ENCODE data around the gene UBE2K. TPM values are rescaled to one million over a fixed set of nuclear protein-coding genes. Genes with fewer than 3 reads are reported as not detected.

Gene UBE2K
- total RNA-seq, 4 donors from 2014 or later, result 27.1 to 48.5 (median 32.3) TPM

DNA sequence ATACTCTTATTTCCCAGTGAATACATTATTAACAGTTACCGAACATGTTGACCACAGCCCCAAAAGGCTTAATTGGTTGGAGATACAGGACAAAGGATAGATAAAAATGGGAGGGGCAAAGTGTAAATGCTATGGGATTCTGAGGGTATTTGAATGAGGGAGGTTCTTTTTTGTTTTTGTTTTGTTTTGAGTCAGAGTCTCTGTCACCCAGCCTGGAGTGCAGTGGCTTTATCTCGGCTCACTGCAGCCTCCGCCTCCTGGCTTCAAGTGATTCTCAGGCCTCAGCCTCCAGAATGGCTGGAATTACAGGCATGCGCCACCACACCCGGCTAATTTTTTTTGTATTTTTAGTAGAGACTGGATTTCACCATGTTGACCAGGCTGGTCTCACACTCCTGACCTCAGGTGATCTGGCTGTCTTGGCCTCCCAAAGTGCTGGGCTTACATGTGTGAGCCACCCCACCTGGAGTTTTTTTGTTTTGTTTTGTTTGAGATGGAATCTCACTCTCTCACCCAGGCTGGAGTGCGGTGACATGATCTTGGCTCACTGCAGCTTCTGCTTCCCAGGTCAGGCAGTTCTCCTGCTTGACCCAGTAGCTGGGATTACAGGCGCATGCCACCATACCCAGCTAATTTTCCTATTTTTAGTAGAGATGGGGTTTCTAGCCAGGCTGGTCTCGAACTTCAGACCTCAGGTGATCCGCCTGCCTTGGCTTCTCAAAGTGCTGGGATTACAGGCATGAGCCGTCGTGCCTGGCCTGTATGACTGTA lies 9.0 kb downstream of the UBE2K start:
- Histone ChIP-seq H3K4me3 (replicated peaks in 1 of 3) (no peak overlapping the region), H3K36me3 (no peaks in the 10 kb centered on the region), H3K27ac (no peak overlapping the region), H3K9me3 (no peaks in the 10 kb centered on the region), H3K27me3 (no peaks in the 10 kb centered on the region), H3K4me1 (peaks cover 6 to 13% of the 10 kb centered on the region in 2 donors)
- no peak for DNase-seq
- intact Hi-C loops (cut with DNase I), result no loop called here
- TF ChIP-seq POLR2A (IDR thresholded peaks at IDR 0.05), result no peak
- TF ChIP-seq, protein P1, sequence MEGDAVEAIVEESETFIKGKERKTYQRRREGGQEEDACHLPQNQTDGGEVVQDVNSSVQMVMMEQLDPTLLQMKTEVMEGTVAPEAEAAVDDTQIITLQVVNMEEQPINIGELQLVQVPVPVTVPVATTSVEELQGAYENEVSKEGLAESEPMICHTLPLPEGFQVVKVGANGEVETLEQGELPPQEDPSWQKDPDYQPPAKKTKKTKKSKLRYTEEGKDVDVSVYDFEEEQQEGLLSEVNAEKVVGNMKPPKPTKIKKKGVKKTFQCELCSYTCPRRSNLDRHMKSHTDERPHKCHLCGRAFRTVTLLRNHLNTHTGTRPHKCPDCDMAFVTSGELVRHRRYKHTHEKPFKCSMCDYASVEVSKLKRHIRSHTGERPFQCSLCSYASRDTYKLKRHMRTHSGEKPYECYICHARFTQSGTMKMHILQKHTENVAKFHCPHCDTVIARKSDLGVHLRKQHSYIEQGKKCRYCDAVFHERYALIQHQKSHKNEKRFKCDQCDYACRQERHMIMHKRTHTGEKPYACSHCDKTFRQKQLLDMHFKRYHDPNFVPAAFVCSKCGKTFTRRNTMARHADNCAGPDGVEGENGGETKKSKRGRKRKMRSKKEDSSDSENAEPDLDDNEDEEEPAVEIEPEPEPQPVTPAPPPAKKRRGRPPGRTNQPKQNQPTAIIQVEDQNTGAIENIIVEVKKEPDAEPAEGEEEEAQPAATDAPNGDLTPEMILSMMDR (IDR thresholded peaks at IDR 0.05), result no peak
- WGBS, 2 donors, result 87 to 94% methylated on average over 11 of the region's 11 CpGs

DNA sequence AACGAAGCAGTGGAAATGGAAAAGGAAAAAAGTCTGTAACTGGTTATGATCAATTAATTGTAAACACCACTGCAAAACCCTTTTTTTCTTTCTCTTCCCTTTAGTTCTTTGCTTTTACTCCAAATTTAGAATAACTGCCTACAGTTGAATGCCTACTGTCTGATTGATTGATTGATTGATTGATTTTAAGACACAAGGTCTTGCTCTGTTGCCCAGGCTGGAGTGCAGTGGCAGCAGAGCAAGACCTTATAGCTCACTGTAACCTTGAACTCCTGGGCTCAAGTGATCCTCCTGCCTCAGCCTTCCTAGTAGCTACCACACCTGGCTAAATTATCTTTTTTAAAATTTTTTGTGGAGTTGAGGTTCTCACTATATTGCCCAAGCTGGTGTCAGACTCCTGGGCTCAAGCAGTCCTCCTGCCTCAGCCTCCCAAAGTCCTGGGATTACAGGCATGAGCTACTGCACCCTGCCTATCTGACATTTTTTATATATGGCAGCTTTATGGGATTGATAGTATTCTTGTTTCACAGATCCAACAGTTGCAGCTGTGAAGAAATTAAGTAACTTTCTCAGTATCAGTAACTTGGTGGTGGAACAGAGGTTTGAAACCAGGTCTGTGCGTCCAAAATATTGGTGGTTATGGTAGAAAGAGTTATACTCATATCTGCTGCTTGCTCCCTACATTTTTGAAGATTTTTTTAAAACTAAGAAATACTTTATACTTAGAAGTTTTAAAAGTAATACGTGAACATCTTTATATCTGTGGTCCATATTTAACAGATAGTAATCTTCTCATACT lies 12.4 kb downstream of the UBE2K start:
- DNase-seq, result no peak
- H3K36me3 ChIP-seq, result no peaks in the 10 kb centered on the region
- no peaks in the 10 kb centered on the region for H3K9me3 ChIP-seq
- H3K27me3 ChIP-seq, result no peaks in the 10 kb centered on the region
- H3K4me3 ChIP-seq (replicated peaks in 1 of 3), result no peak overlapping the region
- no peak overlapping the region for H3K27ac ChIP-seq
- TF ChIP-seq, protein P1 (IDR thresholded peaks at IDR 0.05), result no peak
- no peak for TF ChIP-seq POLR2A (IDR thresholded peaks at IDR 0.05)
- 84 to 87% methylated on average over 3 of the region's 3 CpGs for WGBS, 2 donors
- intact Hi-C loops (cut with DNase I), result no loop called here
- H3K4me1 ChIP-seq, result peaks cover 18 to 22% of the 10 kb centered on the region in 2 donors

DNA sequence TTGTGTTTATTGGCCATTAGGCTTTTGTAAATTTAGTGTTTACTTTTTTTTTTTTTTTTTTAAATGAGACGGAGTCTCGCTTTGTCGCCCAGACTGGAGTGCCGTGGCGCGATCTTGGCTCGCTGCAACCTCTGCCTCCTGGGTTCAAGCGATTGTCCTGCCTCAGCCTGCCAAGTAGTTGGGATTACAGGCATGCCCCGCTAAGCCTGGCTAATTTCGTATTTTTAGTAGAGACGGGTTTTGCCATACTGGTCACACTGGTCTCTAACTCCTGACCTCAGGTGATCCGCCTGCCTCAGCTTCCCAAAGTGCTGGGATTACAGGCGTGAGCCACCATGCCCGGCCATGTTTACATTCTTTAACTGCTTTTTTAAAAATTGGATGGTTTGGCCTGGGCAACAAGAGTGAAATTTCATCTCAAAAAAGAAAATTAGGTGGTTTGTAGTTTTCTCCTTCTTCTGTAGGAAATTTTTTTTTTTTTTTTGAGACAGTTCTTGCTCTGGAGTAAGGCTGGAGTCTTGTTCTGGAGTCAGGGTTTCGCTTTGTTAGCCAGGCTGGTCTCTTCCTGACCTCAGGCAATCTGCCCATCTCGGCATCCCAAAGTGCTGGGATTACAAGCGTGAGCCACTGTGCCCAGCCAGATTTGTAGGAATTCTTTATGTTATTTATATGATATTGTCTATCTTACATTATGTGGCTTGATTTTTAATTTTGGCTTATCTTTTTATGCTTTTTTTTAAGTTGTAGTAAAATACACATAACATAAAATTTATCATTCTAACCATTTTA lies 15.1 kb downstream of the UBE2K start:
- Histone ChIP-seq H3K4me3 (replicated peaks in 1 of 3) (no peak overlapping the region), H3K9me3 (no peaks in the 10 kb centered on the region), H3K27ac (peak overlapping the region in 1 of 3 donors; percentile 24), H3K36me3 (peaks cover 0 to under 1% of the 10 kb centered on the region in 2 donors), H3K4me1 (peaks cover 12 to 14% of the 10 kb centered on the region in 2 donors), H3K27me3 (no peaks in the 10 kb centered on the region)
- TF ChIP-seq, protein P1 (IDR thresholded peaks at IDR 0.05), result no peak
- TF ChIP-seq POLR2A (IDR thresholded peaks at IDR 0.05), result no peak
- 94 to 96% methylated on average over 17 of the region's 17 CpGs for WGBS, 2 donors
- no peak for DNase-seq
- intact Hi-C loops (cut with DNase I), result no loop called here

DNA sequence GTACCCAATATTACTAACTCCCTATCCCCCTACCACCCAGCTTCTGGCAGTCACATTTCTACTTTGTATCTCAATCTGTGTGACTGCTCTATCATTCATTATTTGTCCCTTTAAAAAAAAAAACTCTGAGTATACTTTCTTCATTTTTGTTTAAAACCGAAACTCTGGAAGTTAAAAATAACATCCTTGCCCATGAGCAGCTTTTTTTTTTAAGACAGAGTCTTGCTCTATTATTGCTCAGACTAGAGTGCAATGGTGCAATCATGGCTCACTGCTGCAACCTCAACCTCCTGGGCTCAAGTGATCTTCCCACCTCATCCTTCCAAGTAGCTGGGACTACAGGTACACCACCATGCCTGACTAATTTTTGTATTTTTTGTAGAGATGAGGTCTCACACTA lies 15.8 kb downstream of the UBE2K start:
- 12 to 20% methylated on average over 1 of the region's 1 CpG for WGBS, 2 donors
- Histone ChIP-seq H3K9me3 (no peaks in the 10 kb centered on the region), H3K4me1 (peaks cover 12 to 14% of the 10 kb centered on the region in 2 donors), H3K4me3 (replicated peaks in 1 of 3) (no peak overlapping the region), H3K36me3 (peaks cover 0 to 5% of the 10 kb centered on the region in 2 donors), H3K27ac (peak overlapping the region in 1 of 3 donors; percentile 24), H3K27me3 (no peaks in the 10 kb centered on the region)
- peak; percentile 39 to 50 for DNase-seq
- intact Hi-C loops (cut with DNase I), result no loop called here
- TF ChIP-seq POLR2A (IDR thresholded peaks at IDR 0.05), result no peak
- TF ChIP-seq, protein P1 (IDR thresholded peaks at IDR 0.05), result no peak
